ENCODE measurements around the gene DUSP28. TPM values are rescaled to one million over a fixed set of nuclear protein-coding genes. Genes with fewer than 3 reads are reported as not detected.

Gene DUSP28
- total RNA-seq, 1 experiment from 2014 or later = 2.3 TPM

DNA sequence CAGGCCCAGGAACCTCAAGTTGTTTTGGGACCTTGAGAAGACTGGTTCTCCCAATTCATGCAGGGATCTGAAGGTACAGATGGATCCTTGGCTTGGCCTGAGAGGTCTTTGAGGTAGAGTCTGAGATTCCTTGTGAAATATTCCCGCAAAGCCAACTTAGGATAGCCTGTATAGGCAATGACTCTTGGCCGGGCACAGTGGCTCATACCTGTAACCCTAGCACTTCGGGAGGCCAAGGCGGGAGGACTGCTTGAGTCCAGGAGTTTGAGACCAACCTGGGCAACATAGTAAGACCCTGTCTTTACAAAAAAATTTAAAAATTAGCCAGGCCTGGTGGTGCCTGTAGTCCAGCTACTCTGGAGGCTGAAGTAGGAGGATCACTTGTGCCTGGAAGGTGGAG lies 42.8 kb upstream of the DUSP28 start (continued):
- TF ChIP-seq, protein P1, sequence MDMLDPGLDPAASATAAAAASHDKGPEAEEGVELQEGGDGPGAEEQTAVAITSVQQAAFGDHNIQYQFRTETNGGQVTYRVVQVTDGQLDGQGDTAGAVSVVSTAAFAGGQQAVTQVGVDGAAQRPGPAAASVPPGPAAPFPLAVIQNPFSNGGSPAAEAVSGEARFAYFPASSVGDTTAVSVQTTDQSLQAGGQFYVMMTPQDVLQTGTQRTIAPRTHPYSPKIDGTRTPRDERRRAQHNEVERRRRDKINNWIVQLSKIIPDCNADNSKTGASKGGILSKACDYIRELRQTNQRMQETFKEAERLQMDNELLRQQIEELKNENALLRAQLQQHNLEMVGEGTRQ (CRISPR knock-in tag; IDR thresholded peaks at IDR 0.05) = no peak

DNA sequence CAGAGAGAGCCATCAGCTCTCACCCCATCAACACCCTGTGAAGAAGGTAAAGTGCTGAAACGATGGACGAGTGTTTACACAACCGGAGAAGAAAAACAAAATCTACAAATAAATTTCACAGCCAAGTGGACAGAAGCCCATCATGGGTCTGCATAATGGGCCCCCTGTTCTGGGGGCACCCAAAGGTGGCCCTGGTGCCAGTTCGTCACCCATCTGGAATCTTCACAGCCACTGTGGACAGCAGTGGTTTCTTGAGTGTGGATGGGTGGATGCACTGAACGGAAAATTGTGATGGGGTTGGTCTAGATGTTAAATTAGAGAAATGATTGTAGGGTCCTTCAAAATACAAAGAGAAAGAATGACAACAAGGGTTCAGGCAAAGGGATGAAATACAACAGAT lies 41.2 kb upstream of the DUSP28 start:
- no peak for TF ChIP-seq ZNF281 (CRISPR knock-in tag; IDR thresholded peaks at IDR 0.05)
- no peak for TF ChIP-seq KAT7 (CRISPR knock-in tag; IDR thresholded peaks at IDR 0.05; ENCODE audit: borderline replicate concordance)
- no peak for TF ChIP-seq HMGXB4 (CRISPR knock-in tag; IDR thresholded peaks at IDR 0.05)
- TF ChIP-seq SP1 (CRISPR knock-in tag; conservative IDR thresholded peaks at IDR 0.05) = no peak
- no peak for TF ChIP-seq MLX (CRISPR knock-in tag; IDR thresholded peaks at IDR 0.05)
- no peak for TF ChIP-seq FOXP1 (CRISPR knock-in tag; IDR thresholded peaks at IDR 0.05; ENCODE audit: borderline replicate concordance)
- TF ChIP-seq SMAD3 (CRISPR knock-in tag; IDR thresholded peaks at IDR 0.05; ENCODE audit: borderline replicate concordance) = no peak
- no peak for TF ChIP-seq ZNF219 (CRISPR knock-in tag; IDR thresholded peaks at IDR 0.05; ENCODE audit: borderline replicate concordance)
- no peak for TF ChIP-seq ZNF138 (CRISPR knock-in tag; conservative IDR thresholded peaks at IDR 0.05)
- TF ChIP-seq CREB1 (CRISPR knock-in tag; IDR thresholded peaks at IDR 0.05) = no peak
- no peak for TF ChIP-seq EMX1 (CRISPR knock-in tag; IDR thresholded peaks at IDR 0.05)
- TF ChIP-seq TCF7 (CRISPR knock-in tag; IDR thresholded peaks at IDR 0.05; ENCODE audit: low read depth) = no peak
- TF ChIP-seq, protein P2, sequence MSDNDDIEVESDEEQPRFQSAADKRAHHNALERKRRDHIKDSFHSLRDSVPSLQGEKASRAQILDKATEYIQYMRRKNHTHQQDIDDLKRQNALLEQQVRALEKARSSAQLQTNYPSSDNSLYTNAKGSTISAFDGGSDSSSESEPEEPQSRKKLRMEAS (CRISPR knock-in tag; IDR thresholded peaks at IDR 0.05) = no peak
- no peak for TF ChIP-seq ATF6 (CRISPR knock-in tag; IDR thresholded peaks at IDR 0.05)
- TF ChIP-seq ATF2 (CRISPR knock-in tag; IDR thresholded peaks at IDR 0.05; ENCODE audit: borderline replicate concordance, low read depth) = no peak
- no peak for TF ChIP-seq STAT6 (CRISPR knock-in tag; conservative IDR thresholded peaks at IDR 0.05; ENCODE audit: low read depth)
- TF ChIP-seq GTF2I (CRISPR knock-in tag; conservative IDR thresholded peaks at IDR 0.05) = no peak
- TF ChIP-seq SMAD4 (CRISPR knock-in tag; IDR thresholded peaks at IDR 0.05) = no peak
- no peak for TF ChIP-seq TEAD4 (CRISPR knock-in tag; IDR thresholded peaks at IDR 0.05)
- Mint-ChIP-seq H3K9me3 (peaks cover 21% of the 10 kb centered on the region), H3K4me1 (peaks cover 12% of the 10 kb centered on the region), H3K27me3 (ENCODE audit: low read depth) (peaks cover 41% of the 10 kb centered on the region), H3K27ac (no peak overlapping the region), H3K4me3 (peak overlapping the region; percentile 60; the same call in 1 of the 2 replicates), H3K36me3 (peaks cover 20% of the 10 kb centered on the region)
- ChIA-PET POLR2A (no interaction called here), CTCF (no interaction called here)
- ATAC-seq = no peak
- DNase-seq (ENCODE audit: low spot score) = no peak

Data from WTC11 (cell line).